Myometrial cell (primary cell): Measurements from ENCODE around the gene NAV3. TPM values are rescaled to one million over a fixed set of nuclear protein-coding genes. Genes with fewer than 3 reads are reported as not detected.

Experiments used
- total RNA-seq: library from RNA; depleted of rRNA; stranded (reverse); fragments of >200 nt; gene quantifications from 2 replicates; pipeline ENCODE4 v1.2.3, GENCODE V29; 2015

The NAV3 gene, protein sequence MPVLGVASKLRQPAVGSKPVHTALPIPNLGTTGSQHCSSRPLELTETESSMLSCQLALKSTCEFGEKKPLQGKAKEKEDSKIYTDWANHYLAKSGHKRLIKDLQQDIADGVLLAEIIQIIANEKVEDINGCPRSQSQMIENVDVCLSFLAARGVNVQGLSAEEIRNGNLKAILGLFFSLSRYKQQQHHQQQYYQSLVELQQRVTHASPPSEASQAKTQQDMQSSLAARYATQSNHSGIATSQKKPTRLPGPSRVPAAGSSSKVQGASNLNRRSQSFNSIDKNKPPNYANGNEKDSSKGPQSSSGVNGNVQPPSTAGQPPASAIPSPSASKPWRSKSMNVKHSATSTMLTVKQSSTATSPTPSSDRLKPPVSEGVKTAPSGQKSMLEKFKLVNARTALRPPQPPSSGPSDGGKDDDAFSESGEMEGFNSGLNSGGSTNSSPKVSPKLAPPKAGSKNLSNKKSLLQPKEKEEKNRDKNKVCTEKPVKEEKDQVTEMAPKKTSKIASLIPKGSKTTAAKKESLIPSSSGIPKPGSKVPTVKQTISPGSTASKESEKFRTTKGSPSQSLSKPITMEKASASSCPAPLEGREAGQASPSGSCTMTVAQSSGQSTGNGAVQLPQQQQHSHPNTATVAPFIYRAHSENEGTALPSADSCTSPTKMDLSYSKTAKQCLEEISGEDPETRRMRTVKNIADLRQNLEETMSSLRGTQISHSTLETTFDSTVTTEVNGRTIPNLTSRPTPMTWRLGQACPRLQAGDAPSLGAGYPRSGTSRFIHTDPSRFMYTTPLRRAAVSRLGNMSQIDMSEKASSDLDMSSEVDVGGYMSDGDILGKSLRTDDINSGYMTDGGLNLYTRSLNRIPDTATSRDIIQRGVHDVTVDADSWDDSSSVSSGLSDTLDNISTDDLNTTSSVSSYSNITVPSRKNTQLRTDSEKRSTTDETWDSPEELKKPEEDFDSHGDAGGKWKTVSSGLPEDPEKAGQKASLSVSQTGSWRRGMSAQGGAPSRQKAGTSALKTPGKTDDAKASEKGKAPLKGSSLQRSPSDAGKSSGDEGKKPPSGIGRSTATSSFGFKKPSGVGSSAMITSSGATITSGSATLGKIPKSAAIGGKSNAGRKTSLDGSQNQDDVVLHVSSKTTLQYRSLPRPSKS (N-terminal part only)
- 29.4 and 49.3 TPM in 2 replicates for total RNA-seq

DNA sequence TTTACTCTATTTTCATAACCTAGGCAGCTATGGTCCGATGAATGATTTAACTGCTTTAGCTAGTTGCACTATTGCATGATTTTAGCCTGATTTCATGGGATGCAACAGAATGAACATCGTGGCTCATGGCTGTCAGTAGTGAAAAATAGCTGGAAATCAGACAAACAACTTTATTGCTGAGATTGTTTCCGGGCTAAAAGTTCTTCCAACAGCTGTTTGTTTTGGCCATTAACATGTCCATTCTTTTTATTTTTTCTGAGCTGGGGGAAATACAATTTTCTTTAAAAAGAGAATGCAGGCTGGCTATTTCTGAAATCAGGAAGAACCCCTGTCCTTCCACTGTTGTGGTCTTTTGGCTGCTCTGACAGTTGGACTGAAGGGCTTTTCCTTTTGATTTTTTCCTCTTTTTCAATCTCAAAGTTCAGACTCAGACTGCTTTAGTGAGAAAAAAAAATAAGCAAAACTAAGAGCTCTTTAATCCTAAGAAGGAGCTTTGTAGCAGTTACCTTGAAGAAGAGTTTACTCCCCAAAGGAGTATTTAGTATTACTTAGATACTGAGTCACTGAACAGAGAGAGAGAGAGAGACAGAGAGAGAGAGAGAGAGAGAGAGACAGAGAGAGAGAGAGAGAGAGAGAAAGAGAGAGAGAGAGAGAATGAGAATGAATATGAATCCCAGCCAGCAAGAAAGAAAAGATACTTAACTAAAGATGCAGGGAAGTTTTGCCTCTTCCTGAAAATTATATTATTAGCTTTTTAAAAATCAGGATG lies at the start of gene NAV3:
NAV3 (plus strand) TSS at position 312 of the 769 bp plus-strand sequence. CDS start 568 bp downstream, outside the sequence.

